ENCODE data around the gene DLG3. TPM values are rescaled to one million over a fixed set of nuclear protein-coding genes. Genes with fewer than 3 reads are reported as not detected.

The DLG3 gene
- total RNA-seq, 4 donors from 2014 or later = 21.7 to 27.0 (median 22.5) TPM

GRCh38 chrX:70496491-70496890, 51.9 kb downstream of the DLG3 start:
- 59% methylated on average over 2 of the region's 5 CpGs for WGBS
- Histone ChIP-seq H3K27ac (replicated peaks in 1 of 4) (no peak overlapping the region), H3K9me3 (no peaks in the 10 kb centered on the region), H3K4me1 (no peaks in the 10 kb centered on the region), H3K27me3 (no peaks in the 10 kb centered on the region), H3K36me3 (peaks cover 0 to 68% (median 55%) of the 10 kb centered on the region in 4 donors), H3K4me3 (no peak overlapping the region)
- intact Hi-C loops (cut with DNase I) = no loop called here
- TF ChIP-seq POLR2A (IDR thresholded peaks at IDR 0.05; ENCODE audit: low read depth) (no peak), CTCF (IDR thresholded peaks at IDR 0.05) (no peak), POLR2AphosphoS5 (IDR thresholded peaks at IDR 0.05) (no peak), EP300 (IDR thresholded peaks at IDR 0.05) (no peak)
- DNase-seq (ENCODE audit: extremely low spot score) = no peak

- Histone ChIP-seq H3K27me3 (no peaks in the 10 kb centered on the region), H3K9me3 (no peaks in the 10 kb centered on the region), H3K27ac (replicated peaks in 1 of 4) (no peak overlapping the region), H3K4me3 (no peak overlapping the region), H3K36me3 (peaks cover 0 to 69% (median 59%) of the 10 kb centered on the region in 4 donors), H3K4me1 (no peaks in the 10 kb centered on the region)
- WGBS = 100% methylated on average over 1 of the region's 3 CpGs
- TF ChIP-seq POLR2A (IDR thresholded peaks at IDR 0.05; ENCODE audit: low read depth) (no peak), POLR2AphosphoS5 (IDR thresholded peaks at IDR 0.05) (no peak), CTCF (IDR thresholded peaks at IDR 0.05) (no peak), EP300 (IDR thresholded peaks at IDR 0.05) (no peak)
- intact Hi-C loops (cut with DNase I) = no loop called here
- DNase-seq (ENCODE audit: extremely low spot score) = no peak
Observed at GRCh38 chrX:70497026-70497425, 52.4 kb downstream of the DLG3 start.

- WGBS = 77% methylated on average over 2 of the region's 2 CpGs
- intact Hi-C loops (cut with DNase I) = no loop called here
- TF ChIP-seq POLR2AphosphoS5 (IDR thresholded peaks at IDR 0.05) (no peak), POLR2A (IDR thresholded peaks at IDR 0.05; ENCODE audit: low read depth) (no peak)
- H3K9me3 ChIP-seq = no peaks in the 10 kb centered on the region
- H3K4me1 ChIP-seq = no peaks in the 10 kb centered on the region
- no peak for DNase-seq (ENCODE audit: extremely low spot score)
- peaks cover 0 to 64% (median 52%) of the 10 kb centered on the region in 4 donors for H3K36me3 ChIP-seq
- H3K27ac ChIP-seq (replicated peaks in 1 of 4) = no peak overlapping the region
- no peak overlapping the region for H3K4me3 ChIP-seq
- H3K27me3 ChIP-seq = no peaks in the 10 kb centered on the region
Observed at GRCh38 chrX:70498129-70498528, 53.5 kb downstream of the DLG3 start.

GRCh38 chrX:70500826-70501225, 56.2 kb downstream of the DLG3 start:
- intact Hi-C loops (cut with DNase I) = no loop called here
- H3K4me1 ChIP-seq = no peaks in the 10 kb centered on the region
- no peaks in the 10 kb centered on the region for H3K9me3 ChIP-seq
- 73% methylated on average over 4 of the region's 4 CpGs for WGBS
- no peak for DNase-seq (ENCODE audit: extremely low spot score)
- no peak overlapping the region for H3K27ac ChIP-seq (replicated peaks in 1 of 4)
- no peak overlapping the region for H3K4me3 ChIP-seq
- no peaks in the 10 kb centered on the region for H3K27me3 ChIP-seq
- peaks cover 0 to 59% (median 36%) of the 10 kb centered on the region in 4 donors for H3K36me3 ChIP-seq
- TF ChIP-seq POLR2AphosphoS5 (IDR thresholded peaks at IDR 0.05) (no peak), EP300 (IDR thresholded peaks at IDR 0.05) (no peak), POLR2A (IDR thresholded peaks at IDR 0.05; ENCODE audit: low read depth) (no peak), CTCF (IDR thresholded peaks at IDR 0.05) (no peak)

GRCh38 chrX:70504772-70505450, 60.3 kb downstream of the DLG3 start:
- no peak for TF ChIP-seq POLR2A (IDR thresholded peaks at IDR 0.05; ENCODE audit: low read depth)
- TF ChIP-seq EP300 (IDR thresholded peaks at IDR 0.05) = no peak
- TF ChIP-seq POLR2AphosphoS5 (IDR thresholded peaks at IDR 0.05) = no peak
- TF ChIP-seq CTCF (IDR thresholded peaks at IDR 0.05) = no peak
- Histone ChIP-seq H3K4me1 (no peaks in the 10 kb centered on the region), H3K36me3 (peaks cover 0 to 40% (median 19%) of the 10 kb centered on the region in 4 donors), H3K27me3 (no peaks in the 10 kb centered on the region), H3K27ac (replicated peaks in 1 of 4) (no peak overlapping the region), H3K4me3 (no peak overlapping the region), H3K9me3 (no peaks in the 10 kb centered on the region)
- intact Hi-C loops (cut with DNase I) = no loop called here
- no peak for DNase-seq (ENCODE audit: extremely low spot score)
- 79% methylated on average over 6 of the region's 6 CpGs for WGBS

Data from esophagus muscularis mucosa (tissue), 4 donors.